Measurements from ENCODE around the gene HOXA13. TPM values are rescaled to one million over a fixed set of nuclear protein-coding genes. Genes with fewer than 3 reads are reported as not detected.

Gene HOXA13
- total and polyA plus RNA-seq, 8 donors = not detected

- Histone ChIP-seq H3K27me3 (peaks cover 97 to 98% of the 10 kb centered on the region in 2 donors), H3K9me3 (no peaks in the 10 kb centered on the region), H3K4me3 (no peak overlapping the region), H3K27ac (no peak overlapping the region), H3K4me1 (peaks cover 4 to 49% of the 10 kb centered on the region in 2 donors), H3K36me3 (no peaks in the 10 kb centered on the region)
- intact Hi-C loops (cut with DNase I) = no loop called here
- DNase-seq (no peak), ATAC-seq (no peak)
- TF ChIP-seq CTCF (IDR thresholded peaks at IDR 0.05) = no peak
Observed at GRCh38 chr7:27202862-27203134, 2.9 kb upstream of the HOXA13 start.

GRCh38 chr7:27202018-27202861 lies 2.3 kb upstream of the HOXA13 start:
- no peak for ATAC-seq
- Histone ChIP-seq H3K4me3 (no peak overlapping the region), H3K9me3 (no peaks in the 10 kb centered on the region), H3K27ac (no peak overlapping the region), H3K36me3 (no peaks in the 10 kb centered on the region), H3K27me3 (peaks cover 97 to 98% of the 10 kb centered on the region in 2 donors), H3K4me1 (peaks cover 4 to 49% of the 10 kb centered on the region in 2 donors)
- DNase-seq = peak in 1 of 4 donors; percentile 58
- no peak for TF ChIP-seq CTCF (IDR thresholded peaks at IDR 0.05)
- intact Hi-C loops (cut with DNase I) = no loop called here

GRCh38 chr7:27201580-27202017 lies 1.7 kb upstream of the HOXA13 start:
- Histone ChIP-seq H3K36me3 (no peaks in the 10 kb centered on the region), H3K27ac (no peak overlapping the region), H3K4me1 (peaks cover 4 to 49% of the 10 kb centered on the region in 2 donors), H3K9me3 (no peaks in the 10 kb centered on the region), H3K27me3 (peaks cover 97 to 98% of the 10 kb centered on the region in 2 donors), H3K4me3 (no peak overlapping the region)
- ATAC-seq (no peak), DNase-seq (no peak)
- no peak for TF ChIP-seq CTCF (IDR thresholded peaks at IDR 0.05)
- intact Hi-C loops (cut with DNase I) = no loop called here

GRCh38 chr7:27200761-27201579 lies 1.1 kb upstream of the HOXA13 start:
- ATAC-seq = peak; percentile 45
- Histone ChIP-seq H3K27ac (no peak overlapping the region), H3K36me3 (no peaks in the 10 kb centered on the region), H3K9me3 (no peaks in the 10 kb centered on the region), H3K27me3 (peaks cover 97 to 98% of the 10 kb centered on the region in 2 donors), H3K4me3 (peak overlapping the region in 1 of 2 donors; percentile 28), H3K4me1 (peaks cover 4 to 49% of the 10 kb centered on the region in 2 donors)
- intact Hi-C loops (cut with DNase I) = no loop called here
- DNase-seq = no peak
- no peak for TF ChIP-seq CTCF (IDR thresholded peaks at IDR 0.05)

All from left lung (tissue), 10 donors.